Thymus (tissue), 11 donors: ENCODE measurements around the gene HAGH. TPM values are rescaled to one million over a fixed set of nuclear protein-coding genes. Genes with fewer than 3 reads are reported as not detected.

Experiments used
- DNase-seq, 9 donors: peaks; one replicate each; pipeline ENCODE4 v3.0.0-alpha.2; 2013; ENCODE audit warnings: low spot score in 9 of 9, low read depth in 6 of 9, missing footprints in 1 of 9
- H3K27ac ChIP-seq, 2 donors: one replicate each; pipeline ENCODE4 v1.5.1; 2013; ENCODE audit warnings: control low read depth in 1 of 2, low read depth in 1 of 2, low read length in 1 of 2, mild to moderate bottlenecking in 1 of 2, moderate library complexity in 1 of 2
- H3K27me3 ChIP-seq, 2 donors: one replicate each; pipeline ENCODE4 v1.5.1; 2013; ENCODE audit warnings: low read length in 1 of 2; ENCODE audit not compliant: control insufficient read depth in 2 of 2, insufficient read depth in 1 of 2
- H3K36me3 ChIP-seq, 2 donors: one replicate each; pipeline ENCODE4 v1.5.1; 2013; ENCODE audit warnings: low read length in 1 of 2, mild to moderate bottlenecking in 1 of 2, moderate library complexity in 1 of 2; ENCODE audit not compliant: control insufficient read depth in 2 of 2, insufficient read depth in 2 of 2
- H3K4me1 ChIP-seq, 2 donors: one replicate each; pipeline ENCODE4 v1.5.1; 2013; ENCODE audit warnings: low read length in 2 of 2; ENCODE audit not compliant: control insufficient read depth in 2 of 2, insufficient read depth in 2 of 2
- H3K4me3 ChIP-seq, 2 donors: one replicate each; pipeline ENCODE4 v1.5.1; 2013; ENCODE audit warnings: low read length in 2 of 2, control low read depth in 1 of 2, mild to moderate bottlenecking in 1 of 2
- H3K9me3 ChIP-seq, 2 donors: one replicate each; pipeline ENCODE4 v1.5.1; 2013; ENCODE audit warnings: low read length in 1 of 2, mild to moderate bottlenecking in 1 of 2; ENCODE audit not compliant: control insufficient read depth in 2 of 2, insufficient read depth in 1 of 2
- WGBS: extraction: QIAGEN DNeasy Blood & Tissue Kit; methylation state at CpG from one replicate; pipeline ENCODE4 v1.1.7; 2013; 5-methylcytosine and 5-hydroxymethylcytosine counted together
- polyA plus RNA-seq: library from polyadenylated mRNA; stranded (reverse); fragments of 200-250 nt; gene quantifications from one replicate; pipeline ENCODE4 v1.2.3, GENCODE V29; 2013
- total RNA-seq: library from RNA; stranded (reverse); fragments of 120-200 nt; gene quantifications from one replicate; pipeline ENCODE4 v1.2.4, GENCODE V29; 2013
- donor health status: healthy.

HAGH gene
- total and polyA plus RNA-seq, 2 donors: 51.6 to 69.5 TPM

DNA sequence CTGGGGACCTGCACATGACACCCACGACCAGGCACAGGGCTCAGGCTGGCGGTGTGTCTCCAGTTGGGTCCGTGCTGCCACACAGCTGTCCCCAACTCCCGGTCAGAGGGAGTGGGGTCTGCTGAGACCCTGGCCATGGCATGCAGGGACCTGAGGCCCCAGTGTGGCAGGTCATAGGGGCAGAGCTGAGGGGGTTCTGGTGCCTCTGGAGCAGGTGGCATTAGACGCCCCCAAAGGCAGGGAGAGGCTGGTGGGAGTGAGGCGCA is 39.6 kb downstream of the HAGH start:
- no peaks in the 10 kb centered on the region for H3K27me3 ChIP-seq
- peaks cover 51 to 68% of the 10 kb centered on the region in 2 donors for H3K36me3 ChIP-seq
- peaks cover 7 to 8% of the 10 kb centered on the region in 2 donors for H3K4me1 ChIP-seq
- WGBS: 96% methylated on average over 6 of the region's 6 CpGs
- no peak for DNase-seq
- no peak overlapping the region for H3K4me3 ChIP-seq
- peaks cover 0 to 1% of the 10 kb centered on the region in 2 donors for H3K9me3 ChIP-seq
- H3K27ac ChIP-seq: peak overlapping the region in 1 of 2 donors; percentile 2

GRCh38 chr16:1786242-1787055 is 40.2 kb downstream of the HAGH start:
- 94% methylated on average over 51 of the region's 51 CpGs for WGBS
- DNase-seq: peak in 1 of 9 donors; percentile 2

DNA sequence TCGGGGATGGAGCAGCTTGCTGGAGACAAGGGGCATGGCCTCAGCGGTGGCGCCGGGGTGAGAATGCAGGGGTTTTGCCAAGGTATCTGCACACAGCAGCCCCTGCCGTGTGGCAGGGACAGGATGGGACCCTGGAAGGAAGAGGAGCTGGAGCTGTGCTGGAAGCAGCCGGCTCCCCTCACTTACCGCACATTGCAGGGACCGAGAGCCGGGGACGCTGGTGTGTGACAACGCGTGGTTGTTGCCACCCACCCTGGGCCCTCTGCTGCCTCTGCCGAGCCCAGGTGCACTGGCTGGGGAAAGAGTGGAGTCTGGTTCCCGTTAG is 40.8 kb downstream of the HAGH start:
- DNase-seq: no peak
- 97% methylated on average over 14 of the region's 14 CpGs for whole genome bisulfite sequencing
- H3K36me3 ChIP-seq: peaks cover 49 to 61% of the 10 kb centered on the region in 2 donors
- H3K4me1 ChIP-seq: peaks cover 14 to 18% of the 10 kb centered on the region in 2 donors
- no peak overlapping the region for H3K27ac ChIP-seq
- H3K9me3 ChIP-seq: peaks cover 0 to 1% of the 10 kb centered on the region in 2 donors
- no peaks in the 10 kb centered on the region for H3K27me3 ChIP-seq
- H3K4me3 ChIP-seq: no peak overlapping the region

More at GRCh38 chr16:1786242-1787055, 40.2 kb downstream of the HAGH start:
- H3K4me1 ChIP-seq: peaks cover 9 to 12% of the 10 kb centered on the region in 2 donors
- peaks cover 0 to 1% of the 10 kb centered on the region in 2 donors for H3K9me3 ChIP-seq
- H3K4me3 ChIP-seq: no peak overlapping the region
- H3K27me3 ChIP-seq: no peaks in the 10 kb centered on the region
- no peak overlapping the region for H3K27ac ChIP-seq
- H3K36me3 ChIP-seq: peaks cover 50 to 63% of the 10 kb centered on the region in 2 donors

DNA sequence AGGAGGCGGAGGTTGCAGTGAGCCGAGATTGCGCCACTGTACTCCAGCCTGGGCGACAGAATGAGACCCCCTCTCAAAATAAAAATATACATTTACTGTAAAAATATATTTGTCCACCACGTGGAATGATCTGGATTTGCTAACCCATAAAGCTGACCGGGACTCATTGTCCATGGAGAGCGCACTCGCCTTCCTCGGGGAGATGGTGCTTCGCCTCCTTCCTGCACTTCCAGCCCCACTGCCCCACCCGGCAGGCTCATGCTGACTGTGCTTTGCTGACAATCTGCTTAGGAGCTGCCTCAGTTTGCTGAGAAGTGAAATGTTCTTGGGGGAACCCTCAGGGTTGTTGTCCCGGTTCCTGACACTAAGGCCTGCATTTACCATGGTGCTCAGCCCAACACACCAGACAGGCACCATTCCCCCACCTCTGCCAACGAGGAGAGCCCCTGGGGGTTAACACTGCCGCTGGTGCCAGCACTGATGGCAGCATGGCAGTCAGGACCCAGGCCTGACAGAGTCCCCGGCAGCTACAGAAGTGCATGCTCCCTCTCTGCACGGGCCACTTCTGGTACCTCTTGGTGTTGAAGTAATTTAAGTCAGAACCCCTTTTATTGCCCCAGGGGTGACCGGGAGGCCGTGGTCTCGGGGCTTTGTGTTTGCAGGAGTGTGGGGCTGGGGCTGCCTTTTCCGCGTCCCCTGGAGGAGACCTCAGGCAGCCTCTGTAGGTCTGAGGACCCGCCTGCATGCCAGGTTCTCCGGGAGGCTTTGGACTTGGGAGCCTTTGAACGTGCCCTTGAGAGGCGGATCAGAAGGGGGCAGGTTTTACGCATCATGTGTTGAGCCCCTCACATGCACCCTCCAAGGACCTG is 41.4 kb downstream of the HAGH start:
- 98% methylated on average over 26 of the region's 26 CpGs for WGBS
- H3K4me1 ChIP-seq: peaks cover 14 to 19% of the 10 kb centered on the region in 2 donors
- no peak overlapping the region for H3K4me3 ChIP-seq
- no peak for DNase-seq
- H3K36me3 ChIP-seq: peaks cover 53 to 61% of the 10 kb centered on the region in 2 donors
- peaks cover 0 to 1% of the 10 kb centered on the region in 2 donors for H3K9me3 ChIP-seq
- H3K27ac ChIP-seq: no peak overlapping the region
- H3K27me3 ChIP-seq: no peaks in the 10 kb centered on the region

DNA sequence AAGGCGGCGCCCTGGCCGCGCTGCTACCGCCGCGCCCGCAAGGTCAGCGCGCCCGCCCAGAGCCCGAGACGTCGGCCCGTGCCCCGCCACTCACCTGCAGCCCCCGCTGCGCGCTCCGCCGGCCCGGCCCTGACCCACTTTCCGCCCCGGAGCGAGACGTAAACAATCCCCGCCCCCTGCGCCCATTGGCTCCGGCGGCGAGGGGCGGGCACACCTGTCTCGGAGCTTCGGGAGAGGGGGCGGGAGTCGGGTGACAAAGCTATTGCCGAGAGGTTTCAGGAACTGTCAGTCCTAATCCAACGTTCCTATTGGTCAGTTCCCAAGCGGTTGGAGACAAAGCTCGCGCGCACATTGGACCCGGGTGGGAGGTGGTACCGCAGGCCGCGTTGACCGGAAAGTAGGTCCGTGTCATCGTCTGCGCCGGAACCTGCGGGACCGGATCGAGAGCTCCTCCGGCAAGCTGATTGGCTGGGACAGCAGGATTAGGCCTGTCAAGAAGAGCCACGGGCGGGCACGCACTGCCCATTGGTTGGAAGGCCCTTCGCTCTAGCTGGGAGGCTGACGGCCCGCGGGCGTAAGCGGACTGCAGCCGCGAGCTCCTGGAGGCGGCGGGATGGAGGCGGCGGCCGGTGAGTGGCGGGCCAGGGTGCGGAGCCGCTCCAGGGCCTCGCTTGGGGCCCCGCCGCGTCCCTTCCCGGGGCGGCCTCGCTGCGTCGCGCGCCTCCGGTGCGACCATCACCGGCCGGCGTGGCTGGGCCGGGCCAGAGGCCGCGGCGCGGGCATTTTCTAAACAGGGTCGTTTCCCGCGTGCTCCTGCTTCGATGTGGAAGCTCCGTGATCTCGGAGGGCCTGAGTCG is 44.0 kb downstream of the HAGH start, which contains the start of the genes NUBP2 and SPSB3:
NUBP2 (plus strand) TSS at position 553 of the 857 bp plus-strand sequence; CDS start at position 614, 61 bp downstream.
SPSB3 (minus strand) TSS at position 164 of the 857 bp plus-strand sequence. CDS start 1,088 bp downstream, outside the sequence.
- H3K27ac ChIP-seq: peak within 1 kb of the TSS; percentile 55 to 87
- no peaks in the 10 kb centered on the region for H3K27me3 ChIP-seq
- H3K4me1 ChIP-seq: peaks cover 14 to 19% of the 10 kb centered on the region in 2 donors
- H3K4me3 ChIP-seq: peak within 1 kb of the TSS; percentile 57 to 88
- peaks cover 53 to 61% of the 10 kb centered on the region in 2 donors for H3K36me3 ChIP-seq
- WGBS: under 1% methylated on average over 102 of the region's 102 CpGs
- peaks cover 0 to 1% of the 10 kb centered on the region in 2 donors for H3K9me3 ChIP-seq
- peak; percentile 92 to 99 (median 99) for DNase-seq

- Histone ChIP-seq H3K4me1 (peaks cover 14 to 19% of the 10 kb centered on the region in 2 donors), H3K27me3 (no peaks in the 10 kb centered on the region), H3K27ac (peak overlapping the region; percentile 24 to 87), H3K9me3 (peaks cover 0 to 1% of the 10 kb centered on the region in 2 donors), H3K36me3 (peaks cover 54 to 61% of the 10 kb centered on the region in 2 donors), H3K4me3 (peak overlapping the region; percentile 57 to 88)
- peak in 3 of 9 donors; percentile 17 to 49 (median 26) for DNase-seq
- 1% methylated on average over 69 of the region's 70 CpGs for WGBS
Measured at GRCh38 chr16:1781758-1782407, 44.7 kb downstream of the HAGH start.

- Histone ChIP-seq H3K9me3 (peaks cover 0 to 1% of the 10 kb centered on the region in 2 donors), H3K4me1 (peaks cover 14 to 19% of the 10 kb centered on the region in 2 donors), H3K36me3 (peaks cover 56 to 61% of the 10 kb centered on the region in 2 donors), H3K27ac (no peak overlapping the region), H3K27me3 (no peaks in the 10 kb centered on the region), H3K4me3 (peak overlapping the region; percentile 57 to 88)
- no peak for DNase-seq
- 86% methylated on average over 20 of the region's 20 CpGs for WGBS
Measured at GRCh38 chr16:1781254-1781653, 45.4 kb downstream of the HAGH start.

- H3K27ac ChIP-seq: no peak overlapping the region
- peaks cover 14 to 19% of the 10 kb centered on the region in 2 donors for H3K4me1 ChIP-seq
- peaks cover 61 to 64% of the 10 kb centered on the region in 2 donors for H3K36me3 ChIP-seq
- no peak for DNase-seq
- no peaks in the 10 kb centered on the region for H3K27me3 ChIP-seq
- H3K4me3 ChIP-seq: no peak overlapping the region
- H3K9me3 ChIP-seq: no peaks in the 10 kb centered on the region
- 96% methylated on average over 6 of the region's 6 CpGs for WGBS
Measured at GRCh38 chr16:1780677-1781072, 46.0 kb downstream of the HAGH start.
